DMS79 (cell line): ENCODE data around the gene MALSU1.
"Not testable (repeated sequence)": the region's sequence is repeated elsewhere in the genome, so short reads cannot be mapped to it uniquely, and the experiment has no call there.

Experiments
- DNase-seq: peaks from one replicate; lab custom pipeline; 2025; lab: John Stamatoyannopoulos, UW

Gene MALSU1

DNA sequence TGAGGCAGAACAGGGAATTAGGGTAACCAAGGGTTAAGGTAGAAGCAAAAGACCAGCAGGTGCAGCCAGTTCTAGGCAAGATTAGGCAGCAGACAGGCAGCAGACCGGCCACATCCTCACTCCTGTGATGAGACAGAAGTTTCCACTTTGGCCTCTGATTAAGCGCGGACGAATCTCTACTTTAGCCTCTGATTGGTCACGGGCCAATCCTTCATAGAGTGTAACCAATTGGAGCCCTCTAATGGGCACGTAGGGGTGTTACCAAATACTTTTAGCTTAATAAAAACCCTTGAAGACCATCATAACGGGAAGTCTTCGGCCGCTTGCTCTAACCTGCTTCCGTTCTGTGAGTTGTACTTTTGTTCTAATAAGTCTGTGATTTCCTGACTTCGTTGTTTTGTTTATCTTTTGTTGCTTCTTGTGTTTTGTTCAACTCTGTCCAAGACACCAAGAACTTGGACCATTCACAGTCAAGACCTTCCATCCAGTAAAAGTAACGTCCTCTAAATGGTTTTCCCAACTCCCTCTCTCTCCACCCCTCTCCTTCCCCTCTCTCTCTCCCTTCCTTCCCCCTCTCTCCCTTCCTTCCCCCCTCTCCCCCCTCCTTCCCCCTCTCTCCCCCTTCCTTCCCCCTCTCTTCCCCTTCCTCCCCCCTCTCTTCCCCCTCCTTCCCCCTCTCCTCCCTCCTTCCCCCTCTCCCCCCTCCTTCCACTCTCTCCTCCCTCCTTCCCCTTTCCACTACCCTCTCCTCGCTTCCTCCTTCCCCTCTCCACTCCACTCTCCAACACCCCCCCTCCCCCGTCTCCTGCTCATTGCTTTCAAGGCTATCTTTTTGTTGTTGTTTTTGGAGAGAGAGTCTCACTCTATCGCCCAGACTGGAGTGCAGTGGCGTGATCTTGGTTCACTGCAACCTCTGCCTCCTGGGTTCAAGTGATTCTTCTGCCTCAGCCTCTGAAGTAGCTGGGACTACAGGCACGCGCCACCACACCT is 13.2 kb upstream of the MALSU1 start:
- no peak for DNase-seq

DNA sequence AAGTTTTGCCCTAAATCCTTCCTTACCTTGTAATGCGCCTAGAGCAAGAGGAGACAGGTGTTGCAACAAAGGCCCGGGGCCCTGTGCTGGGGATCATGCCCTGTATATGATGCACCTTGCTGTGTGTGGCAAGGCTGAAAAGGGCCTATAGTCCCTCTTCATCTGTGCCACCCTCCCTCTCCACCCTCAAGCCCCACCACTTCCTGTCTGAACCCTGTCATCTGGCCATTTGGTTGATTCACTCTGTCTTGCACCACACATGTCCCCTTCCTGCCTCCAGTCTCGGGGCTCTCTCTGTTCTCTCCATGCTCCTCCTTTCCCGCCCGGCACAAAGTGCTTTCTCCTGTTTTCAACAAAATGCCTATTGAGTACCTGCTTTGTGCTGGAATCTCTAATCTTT is 11.5 kb upstream of the MALSU1 start:
- no peak for DNase-seq

DNA sequence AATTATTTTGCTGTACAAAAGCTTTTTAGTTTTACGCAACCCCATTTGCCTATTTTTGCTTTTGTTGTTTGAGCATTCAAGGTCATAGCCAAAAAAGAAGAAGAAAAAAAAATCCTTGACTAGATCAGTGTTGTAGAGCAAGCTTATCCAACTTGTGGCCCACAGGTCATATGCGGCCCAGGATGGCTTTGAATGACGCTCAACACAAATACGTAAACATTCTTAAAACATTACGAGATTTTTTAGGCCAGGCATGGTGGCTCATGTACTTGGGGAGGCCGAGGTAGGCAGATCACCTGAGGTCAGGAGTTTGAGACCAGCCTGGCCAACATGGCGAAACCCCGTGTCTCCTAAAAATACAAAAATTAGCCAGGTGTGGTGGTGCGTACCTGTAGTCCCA is 8.1 kb upstream of the MALSU1 start:
- DNase-seq: no peak

DNA sequence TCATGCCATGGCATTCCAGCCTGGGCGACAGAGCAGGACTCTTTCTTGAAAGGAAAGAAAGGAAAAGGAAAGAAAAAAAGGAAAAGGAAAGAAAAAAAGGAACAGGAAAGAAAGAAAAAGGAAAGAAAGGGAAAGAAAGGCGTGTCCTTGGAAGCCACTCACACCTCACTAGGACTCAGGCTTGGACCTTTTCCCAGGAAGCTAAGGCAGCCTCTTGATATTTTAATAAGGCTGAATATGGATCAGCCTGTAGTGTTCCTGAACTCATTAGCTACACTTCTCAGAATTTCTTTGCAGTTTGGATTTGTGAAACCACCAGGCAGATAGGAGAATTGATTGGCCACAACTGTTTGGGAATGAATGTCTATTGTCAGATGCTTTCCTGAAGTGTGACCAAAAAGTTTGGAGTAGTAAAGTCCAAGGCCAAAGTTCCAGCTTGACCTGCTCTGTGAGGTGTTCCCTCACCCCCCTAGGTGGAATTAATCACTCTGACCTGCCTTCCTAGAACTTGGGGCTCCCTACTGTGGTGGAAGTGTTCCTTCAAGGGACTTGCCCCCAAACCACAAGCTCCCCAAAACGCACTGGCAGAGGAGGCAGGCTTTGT is 7.1 kb upstream of the MALSU1 start:
- no peak for DNase-seq

DNA sequence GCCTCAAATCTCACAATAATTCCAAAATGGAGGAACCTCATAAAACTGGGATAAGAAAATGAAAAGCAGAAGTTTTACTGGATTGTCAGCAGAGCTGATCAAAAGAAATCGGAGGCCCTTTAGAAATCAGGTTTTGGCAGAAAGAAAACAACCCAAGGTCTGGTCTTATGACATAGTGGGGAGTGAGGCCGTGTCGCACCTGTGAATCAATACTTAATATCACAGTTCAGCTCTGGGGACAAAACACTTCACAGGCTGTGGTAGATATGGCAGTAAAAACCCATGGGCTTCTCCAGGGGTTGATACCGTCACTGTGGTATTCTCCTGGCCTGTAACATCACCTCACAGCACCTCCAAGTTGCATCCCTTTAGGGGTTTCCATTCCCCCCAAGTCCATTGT is 6.5 kb upstream of the MALSU1 start:
- DNase-seq: no peak

DNA sequence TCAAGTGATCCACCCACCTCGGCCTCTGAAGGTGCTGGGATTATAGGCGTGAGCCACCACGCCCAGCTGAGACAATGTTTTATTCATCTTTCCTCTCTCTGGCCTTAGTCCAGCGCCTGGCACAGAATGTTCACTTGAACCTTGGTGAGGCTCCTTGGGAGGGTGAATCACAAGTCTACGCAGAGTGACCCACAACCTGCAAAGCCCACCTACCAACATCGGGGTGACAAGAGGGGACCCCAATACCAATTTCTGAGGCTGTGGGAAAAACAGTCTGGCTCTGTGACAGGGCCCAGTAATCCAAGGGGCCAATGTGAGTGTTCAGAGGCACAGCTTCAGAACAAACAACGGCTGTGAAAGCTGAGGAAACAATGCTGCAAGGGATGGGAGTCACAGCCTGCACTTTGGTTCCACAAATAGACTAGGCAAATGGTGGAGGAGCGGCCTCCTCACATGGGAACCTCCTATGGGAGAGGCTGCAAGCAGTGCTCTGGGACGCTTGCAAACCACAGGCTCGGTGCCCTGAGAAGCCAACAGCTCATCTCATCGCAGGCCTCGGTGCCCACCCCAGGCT is 5.6 kb upstream of the MALSU1 start:
- no peak for DNase-seq

DNA sequence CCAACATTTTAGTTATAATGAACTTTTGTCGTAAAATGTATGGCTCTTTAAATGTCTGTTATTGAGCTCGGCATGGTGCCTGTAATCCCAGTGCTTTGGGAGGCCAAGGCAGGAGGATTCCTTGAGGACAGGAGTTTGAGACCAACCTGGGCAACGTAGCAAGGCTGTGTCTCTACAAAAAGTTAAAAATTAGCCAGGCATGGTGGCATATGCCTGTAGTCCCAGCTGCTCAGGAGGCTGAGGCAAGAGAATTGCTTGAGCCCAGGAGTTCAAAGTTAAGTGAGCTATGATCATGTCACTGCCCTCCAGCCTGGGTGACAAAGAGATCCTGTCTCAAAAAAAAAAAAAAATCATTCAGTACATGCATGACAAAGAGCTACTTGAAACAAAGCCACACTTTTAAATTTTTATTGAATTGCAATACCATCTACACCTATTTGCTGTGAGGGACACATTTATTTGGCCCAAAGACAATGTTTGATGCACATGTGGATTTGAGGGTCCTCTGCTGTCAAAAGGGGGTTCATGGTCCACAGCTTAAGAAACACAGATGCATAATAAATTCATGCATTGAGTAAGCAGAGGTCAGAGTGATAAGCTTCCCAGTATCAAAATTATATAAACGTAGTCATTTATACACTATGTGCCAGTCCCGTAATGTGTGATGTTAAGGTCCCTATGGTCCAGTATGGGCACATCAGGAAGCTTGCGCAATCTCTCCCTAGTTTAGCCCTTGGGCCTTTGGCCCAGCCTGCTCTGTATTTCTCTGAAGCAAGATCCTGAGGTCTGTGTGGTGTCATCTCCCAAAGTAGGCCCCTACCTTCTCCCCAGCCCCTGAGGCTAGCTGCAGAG is 4.4 kb upstream of the MALSU1 start:
- no peak for DNase-seq

DNA sequence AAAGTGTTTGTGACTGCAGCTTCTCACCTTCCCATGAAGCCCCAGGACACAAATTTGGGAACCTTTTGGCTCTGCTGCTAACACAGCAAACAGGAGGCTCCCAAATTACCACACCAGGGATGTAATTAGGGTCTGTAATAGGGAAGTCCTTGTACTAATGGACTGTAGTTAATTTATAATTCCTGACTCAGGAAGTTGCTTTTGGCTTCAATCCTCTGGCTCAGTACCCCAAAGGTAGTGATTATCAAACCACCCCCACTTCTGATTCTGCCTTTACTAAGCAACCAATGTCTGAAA is 3.8 kb upstream of the MALSU1 start:
- no peak for DNase-seq

DNA sequence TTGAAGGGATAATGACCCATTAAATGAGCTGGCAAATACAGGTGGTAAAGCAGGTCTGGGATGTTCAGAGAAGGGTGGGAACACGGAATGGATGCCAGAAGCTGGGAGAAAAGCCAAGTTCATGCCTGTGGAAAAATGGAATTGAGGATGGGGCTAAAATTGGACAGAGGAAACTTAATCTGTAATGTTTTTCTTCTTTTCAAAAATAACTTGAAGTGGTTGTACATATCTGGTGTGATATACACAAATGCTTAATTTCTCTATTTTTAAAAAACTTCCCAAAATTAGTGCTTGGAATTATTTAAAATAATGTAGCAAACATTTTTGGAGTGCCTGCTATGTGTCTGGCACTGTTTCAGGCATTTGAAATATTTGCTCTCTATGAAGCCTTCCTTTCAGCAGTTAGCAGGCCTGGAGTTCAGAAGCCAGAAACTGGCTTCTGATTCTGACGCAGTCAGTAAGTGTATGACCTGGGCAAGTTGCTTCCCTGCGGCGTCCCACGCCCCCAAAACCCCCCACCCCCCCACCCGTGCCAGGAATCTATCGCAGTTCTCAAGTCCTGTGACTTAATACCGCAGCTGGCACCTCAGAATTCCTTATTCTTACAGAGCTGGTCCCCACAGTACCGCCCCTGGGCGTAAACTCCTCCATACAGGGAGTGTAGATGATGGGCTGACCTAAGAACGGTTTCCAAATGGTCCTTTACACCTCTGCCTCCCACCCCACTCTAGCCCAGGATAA is 828 bp upstream of the MALSU1 start:
- no peak for DNase-seq

DNA sequence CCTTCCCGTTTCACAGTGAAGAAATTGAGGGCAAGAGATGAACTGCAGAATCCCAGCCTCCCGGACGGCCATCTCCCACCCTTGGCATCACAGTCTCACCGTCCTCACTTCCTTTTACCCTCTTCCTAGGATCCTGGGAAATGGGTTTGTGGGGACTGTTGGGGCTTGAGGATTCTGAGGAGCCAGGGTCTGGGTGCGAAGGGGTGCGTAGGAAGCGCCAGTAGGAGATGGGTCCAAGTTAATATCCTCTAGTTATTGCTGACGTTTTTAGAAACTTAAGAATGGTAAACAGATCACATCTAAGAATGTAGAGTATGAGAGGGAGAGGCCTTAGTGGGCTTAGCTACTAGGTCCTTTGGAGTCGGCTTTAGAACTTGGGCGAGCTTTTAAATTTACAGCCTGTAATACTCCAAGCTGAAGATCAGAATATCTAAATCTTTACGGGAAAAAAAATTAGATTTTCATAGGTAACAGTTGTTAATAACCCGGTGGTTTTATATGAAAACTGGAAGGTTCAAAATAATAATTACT is 696 bp downstream of the MALSU1 start:
- no peak for DNase-seq

DNA sequence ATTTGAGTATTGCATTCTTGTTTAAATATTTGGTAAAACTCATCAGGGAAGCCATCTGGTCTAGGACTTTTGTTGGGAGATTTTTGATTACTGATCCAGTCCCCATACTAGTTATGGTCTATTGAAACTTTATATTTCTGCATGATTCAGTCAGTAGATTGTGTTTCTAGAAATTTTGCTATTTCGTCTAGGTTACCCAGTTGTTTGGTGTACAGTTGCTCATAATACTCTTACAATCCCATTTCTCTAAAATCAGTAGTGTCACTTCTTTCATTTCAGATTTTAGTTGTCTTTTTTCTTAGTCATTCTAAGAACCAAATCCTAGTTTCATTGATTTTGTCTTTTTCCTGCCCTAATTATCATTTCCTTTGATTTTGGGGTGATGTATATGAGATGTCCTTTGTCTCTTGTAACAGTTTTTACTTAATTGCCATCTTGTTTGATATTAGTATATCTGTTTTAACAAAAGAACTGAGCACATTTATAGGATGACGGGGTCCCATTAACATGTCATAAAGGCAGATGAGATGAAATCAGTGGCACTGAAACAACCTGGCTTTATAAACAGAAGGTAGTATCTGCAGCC is 7.9 kb downstream of the MALSU1 start:
- no peak for DNase-seq

DNA sequence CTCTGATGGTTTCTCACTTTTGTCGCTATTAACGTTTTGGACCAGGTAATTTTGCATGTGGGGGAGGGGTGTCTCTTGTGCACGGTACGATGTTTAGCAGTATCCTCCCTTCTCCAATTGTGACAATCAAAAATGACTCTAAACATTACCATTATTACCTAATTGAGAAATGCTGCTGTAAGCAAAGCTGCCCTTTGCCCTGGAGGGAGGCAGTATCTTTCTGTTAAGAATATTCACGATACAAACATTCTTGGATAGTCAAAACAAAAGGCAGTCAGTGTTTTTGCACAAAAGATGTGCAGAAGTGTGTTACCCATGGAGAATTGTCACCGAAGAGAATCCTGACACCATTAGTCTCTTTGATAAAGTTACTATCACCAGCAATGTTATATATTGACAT is 9.6 kb downstream of the MALSU1 start:
- DNase-seq: no peak

DNA sequence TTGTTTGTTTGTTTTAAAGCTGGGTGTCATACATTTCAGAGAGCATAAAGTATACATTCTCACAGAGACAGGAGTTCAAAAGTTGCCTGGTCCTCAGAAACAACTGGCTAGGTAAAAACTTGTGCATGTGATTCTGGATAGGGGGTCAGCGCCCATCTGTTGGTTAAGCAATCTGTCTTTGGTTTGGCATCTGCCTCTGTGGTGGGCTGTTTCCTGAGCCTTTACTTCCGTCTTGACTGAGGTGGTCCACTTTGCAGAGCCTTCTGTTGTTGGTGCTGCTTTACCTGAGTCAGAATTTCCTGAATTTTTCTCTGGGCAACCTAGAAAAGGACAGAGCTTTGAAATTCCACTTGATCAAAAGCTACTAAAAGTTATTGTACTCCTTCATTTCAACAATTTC is 13.0 kb downstream of the MALSU1 start:
- DNase-seq: not testable (repeated sequence)

DNA sequence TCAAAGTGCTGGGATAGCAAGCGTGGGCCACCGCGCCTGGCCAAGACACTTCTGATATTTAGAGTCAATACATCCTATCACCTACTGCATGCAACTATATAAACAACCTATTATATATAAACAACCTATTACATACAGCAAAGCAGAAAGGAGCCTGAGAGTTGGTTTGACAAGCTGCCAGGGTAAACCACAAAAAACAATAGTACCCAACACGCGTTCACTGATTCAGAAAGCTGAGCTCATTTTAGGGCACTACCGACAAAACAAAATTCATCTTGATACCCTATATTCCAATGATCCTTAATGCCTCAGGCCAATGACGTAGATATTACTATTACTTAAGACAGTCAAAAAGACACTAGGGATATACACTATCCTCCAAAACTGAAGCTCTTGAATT is 16.2 kb downstream of the MALSU1 start:
- no peak for DNase-seq

DNA sequence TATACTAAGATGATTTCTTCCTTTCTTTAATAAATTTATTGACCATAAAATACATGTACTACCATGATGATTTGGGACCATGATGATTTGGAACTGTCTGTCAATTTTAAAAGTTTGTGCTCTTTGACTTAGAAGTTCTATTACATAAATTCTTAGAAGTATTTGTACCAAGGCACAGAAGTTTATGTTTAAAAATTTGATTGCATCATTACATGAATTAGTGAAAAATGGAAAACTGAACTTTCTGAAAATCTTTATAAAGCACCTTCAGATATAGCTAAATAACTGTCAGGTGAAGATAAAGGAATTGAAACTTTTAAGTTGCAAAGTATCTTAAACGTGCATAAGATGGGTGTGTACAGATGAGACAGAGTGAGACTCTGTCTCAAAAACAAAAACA is 32.0 kb downstream of the MALSU1 start:
- DNase-seq: no peak

DNA sequence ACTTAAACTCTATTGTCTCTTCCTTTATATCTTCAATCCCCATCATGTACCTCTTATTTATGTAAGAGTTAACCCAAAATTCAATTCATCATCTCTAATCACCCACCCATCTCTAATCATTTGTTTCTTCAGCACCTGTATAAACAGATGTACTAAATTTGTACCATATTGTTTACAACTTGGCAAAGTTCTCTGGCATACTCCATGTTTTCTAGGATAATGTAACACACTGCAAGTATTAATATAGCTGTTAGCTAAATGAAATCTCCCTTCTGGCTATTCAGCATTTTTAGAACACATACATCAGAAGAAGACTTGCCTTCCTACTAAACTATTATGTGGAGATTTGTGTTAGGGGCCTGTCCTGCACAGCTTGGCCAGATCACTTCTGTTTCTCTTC is 33.1 kb downstream of the MALSU1 start:
- no peak for DNase-seq

DNA sequence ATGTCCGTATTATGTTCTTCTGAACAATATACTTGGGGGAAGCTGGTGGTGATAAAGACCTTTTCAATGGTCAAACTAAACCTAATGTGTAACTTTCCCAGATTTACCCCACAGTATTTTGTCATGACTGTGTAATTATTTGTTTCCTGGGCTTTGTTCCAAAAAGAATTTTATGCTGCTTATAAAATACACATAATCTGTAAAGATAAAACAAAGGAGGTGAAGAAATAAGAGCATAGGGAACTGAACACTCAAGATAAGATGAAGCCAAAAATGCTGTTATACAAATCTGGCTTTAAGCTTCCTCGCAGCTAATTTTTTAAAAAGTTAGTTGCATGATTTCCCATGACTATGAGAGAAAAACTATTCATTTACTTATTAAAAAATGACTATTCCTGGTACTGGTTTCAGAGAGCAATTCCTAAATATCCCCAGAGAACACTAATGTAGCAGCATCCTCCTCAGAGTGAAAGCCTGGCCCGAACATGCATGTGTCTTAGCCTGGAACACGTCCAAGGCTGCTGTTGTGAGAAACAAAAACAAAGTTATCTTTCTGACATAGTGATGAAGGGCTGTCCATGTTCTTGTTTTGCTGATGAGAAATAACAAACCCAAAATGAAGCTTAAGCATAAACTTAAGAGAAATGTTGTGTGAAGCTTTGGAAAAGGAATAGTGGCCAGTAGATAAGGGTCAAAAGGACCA is 33.9 kb downstream of the MALSU1 start:
- no peak for DNase-seq

DNA sequence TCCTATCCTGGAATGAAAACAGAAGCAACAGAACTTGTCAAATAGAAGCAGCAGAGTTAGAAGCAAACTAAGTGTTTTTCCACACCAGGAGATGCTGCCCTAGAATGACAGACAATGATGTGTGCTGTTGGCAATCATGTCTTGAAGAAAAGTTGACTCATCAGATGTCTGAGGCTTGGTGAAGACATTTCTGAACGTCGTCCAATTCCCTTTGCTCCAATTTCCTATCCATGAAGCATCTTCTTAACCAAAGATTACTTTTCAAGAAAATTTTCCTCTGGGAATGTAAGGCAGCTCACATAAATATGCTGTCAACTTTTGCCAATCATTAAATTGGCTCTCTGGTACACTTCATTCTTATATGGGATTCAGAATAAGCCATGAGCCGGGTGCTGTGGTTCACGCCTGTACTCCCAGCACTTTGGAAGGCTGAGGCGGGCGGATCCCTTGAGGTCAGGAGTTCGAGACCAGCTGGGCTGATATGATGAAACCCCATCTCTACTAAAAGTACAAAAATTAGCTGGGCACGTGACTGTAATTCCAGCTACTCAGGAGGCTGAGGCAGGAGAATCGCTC is 34.6 kb downstream of the MALSU1 start:
- DNase-seq: no peak

DNA sequence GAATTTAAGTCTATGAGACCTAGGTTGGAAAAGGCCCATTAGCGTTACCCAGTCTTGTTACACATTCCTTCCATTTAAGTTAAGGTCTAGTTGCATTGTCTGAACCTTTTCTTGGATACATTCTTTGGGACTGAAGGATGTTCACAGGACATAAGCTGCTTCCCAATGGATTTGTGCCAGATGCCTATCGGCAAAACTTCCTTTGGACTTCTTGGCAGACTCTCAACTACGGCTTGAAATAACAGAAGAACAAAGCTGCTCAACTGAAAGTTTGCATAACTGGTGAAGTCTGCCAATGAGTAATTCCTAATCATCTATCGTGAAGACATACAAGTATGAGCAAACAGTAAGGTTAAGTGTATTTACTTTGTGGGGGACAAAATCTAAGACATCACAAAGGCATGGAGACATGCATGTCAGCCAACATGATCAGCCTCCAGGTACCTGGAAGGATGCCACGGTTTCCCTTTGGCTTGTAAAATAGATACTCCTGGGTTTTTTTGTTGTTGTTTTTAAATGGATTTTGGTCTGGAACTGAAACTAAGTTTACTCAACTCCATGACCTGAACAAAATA is 35.4 kb downstream of the MALSU1 start:
- DNase-seq: peak; percentile 79

DNA sequence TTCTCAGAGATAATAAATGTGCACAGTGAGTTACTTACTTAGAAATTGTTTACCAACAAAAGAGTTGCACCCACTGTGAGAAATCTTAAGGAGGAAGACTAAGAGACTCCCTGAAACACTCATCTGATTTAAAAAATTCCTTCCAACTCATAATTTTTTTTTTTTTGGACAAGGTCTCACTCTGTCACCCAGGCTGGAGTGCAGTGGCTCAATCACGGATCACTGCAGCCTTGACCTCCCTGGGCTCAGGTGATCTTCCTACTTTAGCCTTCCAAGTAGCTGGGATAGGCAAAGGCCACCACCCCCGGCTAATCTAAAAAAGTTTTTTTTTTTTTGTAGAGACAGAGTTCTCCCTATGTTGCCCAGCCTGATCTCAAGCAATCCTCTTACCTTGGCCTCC is 36.0 kb downstream of the MALSU1 start:
- DNase-seq: no peak
